ENCODE data around the gene ATAD1. TPM values are rescaled to one million over a fixed set of nuclear protein-coding genes. Genes with fewer than 3 reads are reported as not detected.
A peak's percentile ranks its signal among the peaks of the same experiment; 100 is the strongest.
"Not testable (repeated sequence)": the region's sequence is repeated elsewhere in the genome, so short reads cannot be mapped to it uniquely, and the experiment has no call there.

ATAD1 gene
- total and polyA plus RNA-seq, 2 of the 4 experiments (the other 2 are of a cell fraction): 12.7 to 21.9 TPM

- H2BK20ac ChIP-seq (ENCODE audit: low read depth, low read length); POLR2A ChIA-PET (ENCODE audit: unreplicated experiment); H2AK9ac ChIP-seq (replicated peaks; ENCODE audit: low read depth, low read length, poor library complexity); H4K91ac ChIP-seq (ENCODE audit: insufficient read depth, low read depth, low read length); H3K9me3 ChIP-seq (ENCODE audit: control insufficient read depth, insufficient read depth, low read length); H3K27me3 ChIP-seq (ENCODE audit: control insufficient read depth, insufficient read depth, low read length); H4K20me1 ChIP-seq (ENCODE audit: insufficient read depth, low read length); H3K4me3 ChIP-seq (ENCODE audit: insufficient read depth, low read depth, low read length); H2BK120ac ChIP-seq (ENCODE audit: low read depth, low read length); H2BK5ac ChIP-seq (ENCODE audit: low read depth, low read length, poor library complexity, severe bottlenecking); H2BK15ac ChIP-seq (ENCODE audit: low read depth, low read length); H4K5ac ChIP-seq (ENCODE audit: low read depth, low read length); H2AFZ ChIP-seq (replicated peaks; ENCODE audit: low read length, poor library complexity); H3K9ac ChIP-seq (ENCODE audit: low read depth, low read length); H3K36me3 ChIP-seq (ENCODE audit: control insufficient read depth, insufficient read depth, low read length); H3K56ac ChIP-seq (ENCODE audit: extremely low read depth, insufficient read depth, low read length); ATAC-seq (ENCODE audit: low read depth); H4K8ac ChIP-seq (ENCODE audit: low read depth in 2 of 2, low read length in 2 of 2); H3K9me1 ChIP-seq (ENCODE audit: insufficient read depth, low read length); dilution Hi-C loops (cut with HindIII; ENCODE audit: low sequenced_read_pairs, unreplicated experiment); H3K27ac ChIP-seq (ENCODE audit: insufficient read depth, low read length); H3K23ac ChIP-seq (ENCODE audit: low read depth, low read length); H3K14ac ChIP-seq (replicated peaks; ENCODE audit: low read depth, low read length); H2AK5ac ChIP-seq (ENCODE audit: low read depth, low read length); DNase-seq; H3K4me1 ChIP-seq (ENCODE audit: control insufficient read depth, insufficient read depth, low read length); H3K18ac ChIP-seq (ENCODE audit: low read depth, low read length); H3K4me2 ChIP-seq (ENCODE audit: low read depth, low read length); H3K79me1 ChIP-seq (ENCODE audit: low read depth in 1 of 2, low read length in 2 of 2); H3K4ac ChIP-seq (ENCODE audit: low read depth, low read length); BruUV-seq (replicated peaks); intact Hi-C loops (cut with micrococcal nuclease): not testable (repeated sequence)
- in situ Hi-C loops (cut with MboI; ENCODE audit: low sequenced_read_pairs): loop anchor here (10.0 kb wide), 1 partner anchor 193 kb away; no protein-coding TSS in a partner anchor
- WGBS, 2 experiments (ENCODE audit: extremely low coverage in 2 of 2, insufficient read length in 1 of 2): no CpG with 5 or more reads among the region's 1 CpG
- 0 out of 2 replicates have a peak, but pooled peaks have one; percentile 45 for TF ChIP-seq CEBPB (IDR thresholded peaks at IDR 0.05; ENCODE audit: low read depth, low read length)
- CTCF ChIA-PET: interaction anchor here (1.2 kb wide), 1 partner anchor 81 kb away, joined by 3 read pairs; no protein-coding TSS in a partner anchor
Observed at GRCh38 chr10:87738253-87738652, 79.8 kb downstream of the ATAD1 start.

Measured in IMR-90 (cell line).